ENCODE data around the gene PCSK1N.

DNA sequence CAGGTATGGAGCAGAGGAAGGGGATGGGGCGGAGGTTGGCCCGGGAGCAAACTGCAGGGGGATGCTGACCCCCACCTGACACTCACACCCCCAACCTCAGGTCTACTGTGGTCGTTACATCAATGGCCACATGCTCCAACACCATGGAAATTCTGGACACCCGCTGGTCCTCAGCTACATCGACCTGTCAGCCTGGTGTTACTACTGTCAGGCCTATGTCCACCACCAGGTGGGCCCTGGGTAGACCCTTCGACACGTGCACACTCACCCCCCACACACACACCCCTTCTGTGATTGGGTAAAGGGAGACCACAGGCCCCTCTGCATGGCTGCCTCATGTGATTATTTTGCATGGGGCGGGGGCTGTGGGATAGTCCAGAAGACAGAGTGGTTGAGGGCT is 11.3 kb downstream of the PCSK1N start:
- no peak for TF ChIP-seq ZNF384 (IDR thresholded peaks at IDR 0.05)
- no peak for TF ChIP-seq FOXM1 (IDR thresholded peaks at IDR 0.05; ENCODE audit: borderline replicate concordance)
- TF ChIP-seq SP1 (IDR thresholded peaks at IDR 0.05) = no peak
- TF ChIP-seq ARNT (IDR thresholded peaks at IDR 0.05) = no peak

Data from HEK293T (cell line).